ENCODE measurements around the gene CASP3. TPM values are rescaled to one million over a fixed set of nuclear protein-coding genes. Genes with fewer than 3 reads are reported as not detected.

Gene CASP3
- total RNA-seq, 2 experiments from 2014 or later, result 25.8 to 44.7 TPM

DNA sequence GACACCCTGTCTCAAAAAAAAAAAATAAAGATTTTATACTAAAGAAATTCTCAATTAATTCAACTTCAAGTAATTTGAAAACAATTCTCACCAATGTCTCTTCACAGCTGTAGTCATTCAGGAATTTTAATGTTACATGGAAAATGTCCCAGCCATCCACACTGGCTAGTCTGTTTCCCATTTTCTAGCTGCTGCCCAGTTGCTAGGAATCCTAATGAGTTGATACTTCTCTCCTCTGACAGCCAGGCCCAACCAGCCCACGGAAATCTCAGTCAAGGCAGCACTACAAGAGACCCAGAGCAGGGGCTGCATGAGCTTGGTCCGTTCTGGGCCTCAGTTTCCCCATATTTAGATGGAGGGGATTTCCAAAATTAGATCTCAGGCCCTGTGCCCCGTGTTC is 59.1 kb downstream of the CASP3 start:
- POLR2A ChIA-PET, result interaction anchor here (0.6 to 1.2 kb wide), 2 partner anchors 22 to 334 kb away, joined by 3 read pairs; no protein-coding TSS in a partner anchor
- CTCF ChIA-PET (ENCODE audit: unreplicated experiment), result interaction anchor here (0.5 kb wide), 1 partner anchor 88 kb away, joined by 4 read pairs; no protein-coding TSS in a partner anchor
- no TSS peak for BruUV-seq (replicated peaks)

DNA sequence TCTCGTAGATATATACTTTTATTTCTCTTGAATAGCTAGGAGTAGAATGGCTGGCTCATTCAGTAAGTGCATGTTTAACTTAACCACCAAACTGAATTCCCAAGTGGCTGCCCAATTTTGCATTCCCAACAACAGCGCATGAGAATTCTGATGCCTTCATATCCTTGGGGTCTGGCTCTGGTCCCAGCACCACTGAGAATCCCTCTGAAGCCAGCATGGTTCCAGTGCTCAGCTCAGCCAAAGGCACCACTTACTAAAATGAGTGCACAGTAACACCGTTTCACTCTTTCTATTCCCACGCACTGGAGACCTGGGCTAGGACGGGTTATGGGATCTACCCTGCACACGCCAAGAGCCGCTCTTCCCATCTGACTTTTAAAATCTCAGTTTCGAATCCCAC is 60.4 kb downstream of the CASP3 start:
- H3K9me3 ChIP-seq (ENCODE audit: low read length), result no peaks in the 10 kb centered on the region
- intact Hi-C loops (cut with micrococcal nuclease; ENCODE audit: unreplicated experiment), result no loop called here
- peaks cover 5% of the 10 kb centered on the region for H3K4me1 ChIP-seq (ENCODE audit: insufficient read depth, low read length, poor library complexity, severe bottlenecking)
- no peak overlapping the region for H3K4me3 ChIP-seq (ENCODE audit: low read depth, low read length, poor library complexity, severe bottlenecking)
- H3K9me2 ChIP-seq (ENCODE audit: insufficient read depth, low read length), result no peaks in the 10 kb centered on the region
- no peak overlapping the region for H3K4me2 ChIP-seq (ENCODE audit: low read length)
- no peak for DNase-seq (ENCODE audit: low spot score)
- no peaks in the 10 kb centered on the region for H3K79me2 ChIP-seq (ENCODE audit: insufficient read depth, low read depth, low read length)
- POLR2A ChIA-PET, result interaction anchor here (0.6 to 1.2 kb wide), 2 partner anchors 23 to 904 kb away, joined by 3 read pairs; no protein-coding TSS in a partner anchor
- no peak overlapping the region for H2AFZ ChIP-seq (ENCODE audit: low read length)
- CTCF ChIA-PET (ENCODE audit: unreplicated experiment), result no interaction called here
- BruUV-seq (replicated peaks), result no TSS peak
- H3K27ac ChIP-seq (ENCODE audit: low read depth, low read length, poor library complexity, severe bottlenecking), result no peak overlapping the region
- H4K20me1 ChIP-seq (ENCODE audit: insufficient read depth, low read length), result no peaks in the 10 kb centered on the region
- TF ChIP-seq CTCF (conservative IDR thresholded peaks at IDR 0.05; ENCODE audit: low read length), result no peak
- TF ChIP-seq EZH2phosphoT487 (IDR thresholded peaks at IDR 0.05; ENCODE audit: borderline replicate concordance, low read depth, low read length), result no peak
- no peaks in the 10 kb centered on the region for H3K36me3 ChIP-seq (ENCODE audit: insufficient read depth, low read length)

More for the DNA sequence above, 59.1 kb downstream of the CASP3 start:
- H3K27ac ChIP-seq (ENCODE audit: low read depth, low read length, poor library complexity, severe bottlenecking), result no peak overlapping the region
- H4K20me1 ChIP-seq (ENCODE audit: insufficient read depth, low read length), result no peaks in the 10 kb centered on the region
- no peaks in the 10 kb centered on the region for H3K79me2 ChIP-seq (ENCODE audit: insufficient read depth, low read depth, low read length)
- no peaks in the 10 kb centered on the region for H3K9me2 ChIP-seq (ENCODE audit: insufficient read depth, low read length)
- intact Hi-C loops (cut with micrococcal nuclease; ENCODE audit: unreplicated experiment), result no loop called here
- H3K4me1 ChIP-seq (ENCODE audit: insufficient read depth, low read length, poor library complexity, severe bottlenecking), result no peaks in the 10 kb centered on the region
- no peak for TF ChIP-seq CTCF (conservative IDR thresholded peaks at IDR 0.05; ENCODE audit: low read length)
- TF ChIP-seq EZH2phosphoT487 (IDR thresholded peaks at IDR 0.05; ENCODE audit: borderline replicate concordance, low read depth, low read length), result no peak
- no peaks in the 10 kb centered on the region for H3K36me3 ChIP-seq (ENCODE audit: insufficient read depth, low read length)
- no peak for DNase-seq (ENCODE audit: low spot score)
- no peak overlapping the region for H3K4me3 ChIP-seq (ENCODE audit: low read depth, low read length, poor library complexity, severe bottlenecking)
- no peaks in the 10 kb centered on the region for H3K9me3 ChIP-seq (ENCODE audit: low read length)
- no peak overlapping the region for H3K4me2 ChIP-seq (ENCODE audit: low read length)
- no peak overlapping the region for H2AFZ ChIP-seq (ENCODE audit: low read length)

DNA sequence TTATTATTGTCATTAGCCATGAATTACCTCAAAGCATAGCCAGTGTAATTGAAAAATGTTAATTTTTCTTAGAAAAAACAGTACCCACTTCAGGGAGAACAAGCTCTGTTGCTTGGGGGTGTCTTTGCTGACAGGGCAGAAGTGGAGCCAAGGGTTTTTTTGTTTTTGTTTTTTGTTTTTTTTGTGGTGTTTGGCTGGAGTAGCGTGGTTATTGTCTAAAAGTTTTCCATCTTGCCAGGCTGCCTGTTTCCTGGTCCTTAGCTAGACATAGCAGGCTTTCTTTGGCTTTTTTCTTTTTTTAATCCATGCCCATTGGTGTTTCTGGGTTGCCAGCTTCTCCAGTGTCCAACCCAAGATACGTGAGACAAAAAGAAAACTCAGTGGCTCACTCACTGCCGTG is 61.5 kb downstream of the CASP3 start:
- Histone ChIP-seq H3K9me2 (ENCODE audit: insufficient read depth, low read length) (no peaks in the 10 kb centered on the region), H3K4me1 (ENCODE audit: insufficient read depth, low read length, poor library complexity, severe bottlenecking) (peaks cover 5% of the 10 kb centered on the region), H3K4me3 (ENCODE audit: low read depth, low read length, poor library complexity, severe bottlenecking) (no peak overlapping the region), H4K20me1 (ENCODE audit: insufficient read depth, low read length) (no peaks in the 10 kb centered on the region), H3K79me2 (ENCODE audit: insufficient read depth, low read depth, low read length) (no peaks in the 10 kb centered on the region), H3K4me2 (ENCODE audit: low read length) (no peak overlapping the region), H2AFZ (ENCODE audit: low read length) (no peak overlapping the region), H3K27ac (ENCODE audit: low read depth, low read length, poor library complexity, severe bottlenecking) (no peak overlapping the region), H3K36me3 (ENCODE audit: insufficient read depth, low read length) (no peaks in the 10 kb centered on the region), H3K9me3 (ENCODE audit: low read length) (no peaks in the 10 kb centered on the region)
- intact Hi-C loops (cut with micrococcal nuclease; ENCODE audit: unreplicated experiment), result no loop called here
- ChIA-PET POLR2A (interaction anchor here (0.7 to 1.8 kb wide), 5 partner anchors 8 to 147 kb away, joined by 3 to 4 read pairs (median 3); partner anchors contain the start of gene CENPU), CTCF (ENCODE audit: unreplicated experiment) (no interaction called here)
- TF ChIP-seq EZH2phosphoT487 (IDR thresholded peaks at IDR 0.05; ENCODE audit: borderline replicate concordance, low read depth, low read length) (no peak), CTCF (conservative IDR thresholded peaks at IDR 0.05; ENCODE audit: low read length) (no peak)
- DNase-seq (ENCODE audit: low spot score), result no peak
- BruUV-seq (replicated peaks), result no TSS peak
